Measurements from ENCODE around the gene TNNC2. TPM values are rescaled to one million over a fixed set of nuclear protein-coding genes. Genes with fewer than 3 reads are reported as not detected.

Gene TNNC2
- total RNA-seq, 1 experiment from 2014 or later: 4.6 TPM

- Histone ChIP-seq H3K9ac (ENCODE audit: extremely low read depth, insufficient read length, low read length) (no peak overlapping the region), H3K4me2 (ENCODE audit: insufficient read depth, insufficient read length, low read length) (no peak overlapping the region), H3K4ac (ENCODE audit: low read depth, low read length) (no peak overlapping the region), H3K56ac (ENCODE audit: insufficient read length, low read depth, low read length) (no peak overlapping the region), H2BK15ac (ENCODE audit: low read depth, low read length) (no peak overlapping the region; the same call in 1 of the 2 replicates), H4K8ac (replicated peaks; ENCODE audit: insufficient read length, low read depth, low read length) (no peak overlapping the region), H3K18ac (ENCODE audit: insufficient read length, low read depth, low read length) (no peak overlapping the region), H2BK12ac (ENCODE audit: insufficient read length, low read depth, low read length) (no peak overlapping the region), H2BK5ac (ENCODE audit: insufficient read length, low read length) (no peak overlapping the region), H4K91ac (ENCODE audit: insufficient read length, low read depth, low read length) (no peak overlapping the region), H2BK120ac (ENCODE audit: low read depth, low read length, poor library complexity, severe bottlenecking) (no peak overlapping the region), H3K14ac (ENCODE audit: insufficient read depth, low read length) (no peak overlapping the region), H3K79me1 (ENCODE audit: insufficient read depth, low read depth, low read length, poor library complexity, severe bottlenecking) (no peaks in the 10 kb centered on the region), H2BK20ac (ENCODE audit: low read depth, low read length, poor library complexity, severe bottlenecking) (no peak overlapping the region), H3K23ac (ENCODE audit: insufficient read length, low read depth, low read length) (no peak overlapping the region), H4K5ac (ENCODE audit: insufficient read length, low read depth, low read length) (no peak overlapping the region), H2AK5ac (ENCODE audit: insufficient read length, low read length) (no peak overlapping the region), H3T11ph (ENCODE audit: low read length) (no peak overlapping the region), H2AFZ (ENCODE audit: low read length) (no peak overlapping the region), H3K4me1 (ENCODE audit: insufficient read depth, low read length) (peaks cover 2% of the 10 kb centered on the region; the same call in 1 of the 2 replicates), H3K9me3 (ENCODE audit: control insufficient read depth, low read depth, low read length) (no peaks in the 10 kb centered on the region), H3K27ac (ENCODE audit: insufficient read length, low read depth, low read length) (no peak overlapping the region), H3K27me3 (ENCODE audit: insufficient read depth, low read length) (no peaks in the 10 kb centered on the region), H3K23me2 (ENCODE audit: insufficient read length, low read depth, low read length, poor library complexity, severe bottlenecking) (peaks cover 5% of the 10 kb centered on the region), H4K20me1 (ENCODE audit: control insufficient read depth, insufficient read depth, insufficient read length) (peaks cover 2% of the 10 kb centered on the region), H3K79me2 (ENCODE audit: insufficient read depth, low read length) (peaks cover 3% of the 10 kb centered on the region; the same call in 1 of the 2 replicates)
- no peak overlapping the region for H3K4me3 Mint-ChIP-seq
- peaks cover 0 to 7% (median 2%) of the 10 kb centered on the region in 3 experiments; a peak in 3 of 7 replicates for H3K36me3 Mint-ChIP-seq (ENCODE audit: insufficient read depth in 1 of 3, low read depth in 3 of 3)
- no peaks in the 10 kb centered on the region for H3K9me3 Mint-ChIP-seq
- H3K27ac Mint-ChIP-seq: 0 out of 7 replicates have a peak overlapping the region, but pooled peaks of 1 of the 3 experiments have one; percentile 61
- H3K4me1 Mint-ChIP-seq: peaks cover 22% of the 10 kb centered on the region in 2 experiments
- WGBS (ENCODE audit: extremely low coverage, insufficient read length, low lambda C conversion rate): no CpG with 5 or more reads among the region's 7 CpGs
- no peak for DNase-seq
- no peaks in the 10 kb centered on the region for H3K27me3 Mint-ChIP-seq (ENCODE audit: low read depth)
- TF ChIP-seq CTCF (conservative IDR thresholded peaks at IDR 0.05): no peak
These were observed 34.3 kb upstream of the TNNC2 start for GRCh38 chr20:45861221-45862075.

Data from H9 (cell line).